CD4-positive, alpha-beta T cell treated with Interleukin-17A for 4 hours (primary cell): ENCODE results near the gene URI1.
"Not testable (repeated sequence)": the region's sequence is repeated elsewhere in the genome, so short reads cannot be mapped to it uniquely, and the experiment has no call there.

ENCODE experiments used
- DNase-seq: peaks from one replicate; pipeline ENCODE4 v3.0.0-alpha.2; 2020; ENCODE audit warnings: mixed read lengths

The URI1 gene

GRCh38 chr19:29943615-29944014, 1.6 kb downstream of the URI1 start:
- DNase-seq = no peak

- no peak for DNase-seq
Measured at GRCh38 chr19:29944390-29945012, 2.5 kb downstream of the URI1 start.

DNA sequence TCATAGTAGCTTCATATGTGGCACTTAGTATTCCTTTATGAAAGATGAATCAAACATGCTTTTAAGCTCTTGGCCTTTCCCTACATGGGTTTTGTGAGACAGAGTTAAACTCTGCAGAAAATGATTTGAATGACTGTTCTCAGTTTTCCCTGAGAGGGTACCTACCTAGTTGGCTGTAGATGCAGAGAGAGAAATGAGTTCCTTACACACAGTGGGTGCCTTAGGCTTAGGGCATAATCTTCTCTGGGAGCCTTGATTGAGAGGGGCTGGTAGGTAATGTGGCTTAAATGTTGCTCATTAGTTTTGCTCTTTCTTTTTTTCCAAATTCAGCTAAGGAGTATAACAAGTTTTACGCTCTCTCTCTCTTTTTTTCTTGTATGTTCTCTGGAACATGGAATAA, 3.0 kb downstream of the URI1 start:
- DNase-seq = no peak

GRCh38 chr19:29945433-29945832, 3.4 kb downstream of the URI1 start:
- DNase-seq = no peak

- DNase-seq = no peak
Measured at GRCh38 chr19:29946645-29947044, 4.6 kb downstream of the URI1 start.

DNA sequence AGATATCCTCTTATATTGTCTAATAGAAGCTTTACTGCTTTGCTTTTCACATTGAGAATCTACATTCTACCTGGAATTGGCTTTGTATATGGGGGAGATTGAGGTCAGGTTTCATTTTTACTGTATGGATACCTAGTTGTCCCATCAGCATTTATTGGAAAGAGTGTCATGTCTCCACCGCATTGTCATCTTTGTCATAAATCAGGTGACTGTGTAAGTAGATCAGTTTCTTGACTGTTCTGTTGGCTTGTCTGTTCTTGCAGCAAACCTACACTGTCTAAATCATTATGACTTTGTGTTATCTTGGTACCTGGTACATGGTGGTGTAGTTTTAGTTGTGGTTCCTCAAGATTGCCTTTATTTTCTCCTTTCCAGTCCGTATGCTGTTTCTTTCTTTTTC, 5.8 kb downstream of the URI1 start:
- no peak for DNase-seq

DNA sequence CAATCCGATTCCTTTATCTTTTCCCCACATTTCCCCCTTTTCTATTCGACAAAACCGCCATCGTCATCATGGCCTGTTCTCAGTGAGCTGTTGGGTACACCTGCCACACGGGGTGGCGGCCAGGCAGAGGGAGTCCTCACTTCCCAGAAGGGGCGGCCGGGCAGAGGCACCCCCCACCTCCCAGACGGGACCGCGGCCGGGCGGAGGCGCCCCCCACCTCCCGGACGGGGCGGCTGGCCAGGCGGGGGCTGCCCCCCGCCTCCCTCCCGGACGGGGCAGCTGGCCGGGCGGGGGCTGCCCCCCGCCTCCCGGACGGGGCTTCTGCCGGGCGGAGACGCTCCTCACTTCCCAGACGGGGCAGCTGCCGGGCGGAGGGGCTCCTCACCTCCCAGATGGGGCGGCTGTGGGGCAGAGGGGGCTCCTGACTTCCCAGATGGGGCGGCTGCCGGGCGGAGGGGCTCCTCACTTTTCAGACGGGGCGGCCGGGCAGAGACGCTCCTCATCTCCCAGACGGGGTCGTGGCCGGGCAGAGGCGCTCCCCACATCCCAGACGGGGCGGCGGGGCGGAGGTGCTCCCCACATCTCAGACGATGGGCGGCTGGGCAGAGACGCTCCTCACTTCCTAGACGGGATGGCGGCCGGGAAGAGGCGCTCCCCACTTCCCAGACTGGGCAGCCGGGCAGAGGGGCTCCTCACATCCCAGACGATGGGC, 6.9 kb downstream of the URI1 start:
- DNase-seq = not testable (repeated sequence)

DNA sequence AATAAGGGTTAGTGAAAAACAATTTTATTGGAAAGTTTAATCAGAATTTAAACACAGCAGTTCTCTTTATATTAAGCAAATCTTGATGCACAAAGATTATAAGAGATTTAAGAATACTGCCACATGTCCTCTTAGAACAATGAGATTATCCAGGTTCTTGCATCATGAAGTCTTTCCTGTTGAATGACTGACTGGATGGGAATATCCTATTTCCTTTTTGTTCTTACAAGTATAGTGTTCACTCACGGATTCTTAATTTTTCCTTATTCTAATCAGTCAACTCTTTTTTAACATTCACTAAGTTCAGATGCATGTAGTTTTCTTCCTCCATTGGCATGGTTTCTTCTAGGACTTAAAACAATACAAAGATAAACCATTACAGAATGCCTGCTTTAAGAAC, 10.1 kb downstream of the URI1 start:
- DNase-seq = no peak

DNA sequence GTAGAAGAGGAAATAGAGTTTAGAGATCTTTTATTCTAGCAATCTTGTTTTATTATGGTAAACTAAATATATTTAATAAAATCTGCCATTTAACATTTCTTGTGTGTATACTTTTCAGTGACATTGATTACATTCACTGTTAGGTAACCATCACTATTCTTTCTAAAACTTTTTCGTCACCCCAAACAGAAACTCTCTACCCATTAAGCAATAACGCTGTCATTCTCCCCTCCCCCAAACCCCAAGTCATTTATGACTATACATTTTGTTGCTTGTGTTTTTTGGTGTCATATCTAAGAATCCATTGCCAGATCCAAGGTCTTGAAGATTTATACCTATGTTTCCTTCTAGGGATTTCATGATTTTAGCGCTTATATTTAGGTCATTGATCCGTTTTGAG, 10.6 kb downstream of the URI1 start:
- no peak for DNase-seq

DNA sequence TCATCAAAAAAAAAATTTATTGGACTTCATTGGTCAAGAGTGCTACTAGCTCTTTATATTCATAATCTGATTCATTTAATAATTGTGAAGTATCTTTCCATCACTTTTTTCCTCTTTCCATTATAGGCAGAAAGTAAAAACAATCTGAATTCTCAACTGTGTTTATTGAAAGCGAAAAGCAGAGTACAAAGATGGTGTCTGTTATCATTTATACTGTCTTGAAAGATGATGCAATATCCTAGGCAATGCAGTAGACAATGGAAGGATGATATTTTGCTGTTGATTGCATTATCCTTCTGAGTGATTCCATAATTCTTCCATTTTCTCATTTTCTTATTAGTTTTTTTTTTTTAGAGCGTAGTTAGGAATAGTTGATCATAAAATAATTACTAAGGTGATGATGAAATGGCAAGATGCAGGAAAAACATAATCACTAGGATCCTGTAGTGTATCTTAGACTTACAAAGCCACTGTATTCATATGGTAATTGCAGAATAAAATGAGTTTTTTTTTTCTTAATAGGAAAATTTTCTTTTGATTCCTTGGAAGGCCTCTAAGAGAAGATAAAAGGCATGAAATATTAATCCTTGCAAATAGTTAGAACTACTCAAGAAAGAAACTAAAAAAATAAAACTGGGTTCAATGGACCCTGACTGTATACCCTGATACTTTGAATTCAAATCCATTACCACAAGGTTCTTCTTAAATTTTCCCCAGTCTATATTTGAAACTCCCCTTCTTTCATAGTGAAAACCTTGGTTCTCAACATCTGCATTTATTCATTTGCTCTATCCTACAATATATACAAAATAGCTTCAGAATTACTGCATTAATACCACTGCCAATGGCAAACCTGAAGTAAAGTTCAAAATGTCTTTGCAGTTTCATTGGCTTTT, 11.6 kb downstream of the URI1 start:
- no peak for DNase-seq

DNA sequence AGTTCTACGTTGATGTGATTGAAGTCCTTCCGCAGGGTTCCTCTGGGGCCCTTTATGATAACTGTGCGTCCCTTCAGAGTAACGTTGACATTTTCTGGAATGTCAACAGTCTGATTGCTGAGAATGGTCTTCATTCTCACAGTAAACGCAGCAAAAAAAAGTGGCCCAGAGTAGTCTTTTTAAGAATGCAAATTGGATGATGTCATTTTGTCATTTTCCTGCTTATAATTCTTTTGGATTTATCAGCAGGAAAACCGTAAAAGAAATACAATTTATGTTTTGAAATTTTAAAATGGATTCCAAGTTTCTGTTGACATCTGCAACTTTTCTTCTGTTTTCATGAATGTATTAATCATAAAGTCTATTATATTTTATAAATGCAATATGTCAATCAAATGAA, 14.8 kb downstream of the URI1 start:
- no peak for DNase-seq

DNA sequence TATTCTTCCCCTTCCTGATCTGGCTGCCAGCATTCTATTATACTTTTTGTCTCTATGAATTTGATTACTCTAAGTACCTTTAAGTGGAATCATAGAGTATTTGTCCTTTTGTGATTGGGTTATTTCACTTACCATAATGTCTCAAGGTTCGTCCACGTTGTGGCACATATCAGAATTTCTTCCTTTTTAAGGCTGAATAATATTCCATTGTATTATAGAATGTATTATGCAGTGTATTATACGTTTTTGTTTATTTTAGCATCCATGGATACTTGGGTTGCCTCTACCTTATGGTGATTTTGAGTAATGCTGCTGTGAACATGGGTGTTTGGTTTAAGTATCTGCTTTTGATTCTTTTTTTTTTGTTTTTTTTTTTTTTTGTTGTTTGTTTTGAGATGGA, 19.3 kb downstream of the URI1 start:
- no peak for DNase-seq

DNA sequence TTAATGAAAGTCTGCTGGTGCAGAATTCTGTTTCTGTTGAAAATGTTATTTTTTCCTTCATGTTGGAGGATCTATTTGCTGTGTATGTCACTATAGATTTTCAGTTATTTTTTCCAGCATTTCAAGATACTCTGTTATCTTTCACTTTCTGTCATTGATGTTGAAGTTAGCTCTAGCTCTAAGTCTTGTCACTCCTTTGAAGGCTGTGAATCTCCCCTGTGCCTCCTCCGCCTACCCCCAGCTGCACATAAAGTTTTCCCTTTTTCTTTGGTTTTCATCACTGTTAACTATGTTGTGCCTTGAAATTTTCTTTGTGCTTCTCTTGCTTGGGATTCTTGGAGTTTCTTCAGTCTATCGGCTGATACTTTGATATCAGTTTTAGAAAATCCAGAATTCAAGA, 20.8 kb downstream of the URI1 start:
- no peak for DNase-seq

DNA sequence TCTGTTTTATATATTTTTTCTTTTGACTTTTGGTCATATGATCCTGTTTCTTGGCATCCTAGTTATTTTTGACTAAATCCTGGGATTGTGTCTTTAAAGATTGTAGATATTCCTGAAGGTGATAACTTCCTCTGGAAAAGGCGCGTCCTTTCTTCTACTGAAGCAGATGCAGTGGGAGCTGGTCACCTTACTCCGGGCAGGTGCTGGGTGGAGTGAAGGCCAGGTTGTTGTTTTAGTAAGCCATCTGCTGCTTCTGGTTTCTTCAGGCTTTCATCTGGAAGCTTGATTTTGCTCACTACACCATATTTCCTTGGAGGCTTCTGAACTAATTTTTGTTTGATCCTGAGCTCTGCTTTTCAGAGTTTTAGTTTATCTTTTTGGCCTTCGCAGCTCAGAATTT, 21.5 kb downstream of the URI1 start:
- no peak for DNase-seq

DNA sequence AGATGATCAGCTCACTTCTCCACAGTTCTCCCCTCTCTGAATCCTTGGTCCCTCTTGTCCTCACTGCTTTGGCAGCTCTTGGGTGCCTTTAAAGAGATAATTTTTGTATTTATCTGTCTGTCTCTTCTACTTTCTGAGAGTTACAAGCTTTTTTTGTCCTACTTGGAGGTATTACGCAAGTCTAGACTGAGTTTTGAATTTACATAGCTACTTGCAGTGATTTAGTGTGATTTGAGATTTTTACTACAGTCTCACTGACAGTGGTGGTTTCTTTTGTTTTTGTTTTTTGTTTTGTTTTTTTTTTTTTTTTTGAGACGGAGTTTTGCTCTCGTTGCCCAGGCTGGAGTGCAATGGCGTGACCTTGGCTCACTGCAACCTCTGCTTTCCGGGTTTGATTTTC, 22.1 kb downstream of the URI1 start:
- DNase-seq = no peak

DNA sequence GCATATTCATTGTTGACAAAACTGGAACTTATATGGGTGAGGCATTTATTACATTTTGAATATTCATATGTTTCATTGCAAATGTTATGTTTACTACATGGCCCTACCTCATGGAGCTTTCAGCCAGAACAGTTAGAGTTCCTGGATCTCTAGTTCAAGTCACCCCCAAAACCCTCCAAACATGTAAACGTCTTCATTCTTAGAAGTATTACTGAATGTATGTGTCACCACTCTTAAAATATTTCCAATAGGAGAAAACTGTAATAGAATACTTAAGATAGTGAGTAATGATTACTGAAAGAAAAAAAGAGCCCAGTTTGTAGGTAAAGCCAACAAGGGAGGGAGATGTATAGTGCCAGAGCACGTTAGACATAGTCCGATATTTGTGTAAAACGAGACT, 23.5 kb downstream of the URI1 start:
- no peak for DNase-seq

DNA sequence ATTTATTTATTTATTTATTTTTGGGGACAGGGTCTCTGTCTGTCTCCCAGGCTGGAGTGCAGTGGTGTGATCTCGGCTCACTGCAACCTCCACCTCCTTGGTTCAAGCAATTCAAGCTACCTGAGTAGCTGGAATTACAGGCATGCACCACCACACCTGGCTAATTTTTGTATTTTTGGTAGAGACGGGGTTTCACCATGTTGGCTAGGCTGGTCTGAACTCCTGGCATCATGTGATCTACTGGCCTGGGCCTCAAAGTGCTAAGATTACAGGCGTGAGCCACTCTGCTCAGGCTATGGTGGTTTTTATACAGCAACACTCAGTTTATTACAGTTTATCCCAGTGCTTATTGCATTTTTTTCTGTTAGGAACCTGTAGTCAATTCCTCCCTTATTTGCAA, 24.1 kb downstream of the URI1 start:
- not testable (repeated sequence) for DNase-seq

- no peak for DNase-seq
Measured at GRCh38 chr19:29966588-29967249, 24.7 kb downstream of the URI1 start.

DNA sequence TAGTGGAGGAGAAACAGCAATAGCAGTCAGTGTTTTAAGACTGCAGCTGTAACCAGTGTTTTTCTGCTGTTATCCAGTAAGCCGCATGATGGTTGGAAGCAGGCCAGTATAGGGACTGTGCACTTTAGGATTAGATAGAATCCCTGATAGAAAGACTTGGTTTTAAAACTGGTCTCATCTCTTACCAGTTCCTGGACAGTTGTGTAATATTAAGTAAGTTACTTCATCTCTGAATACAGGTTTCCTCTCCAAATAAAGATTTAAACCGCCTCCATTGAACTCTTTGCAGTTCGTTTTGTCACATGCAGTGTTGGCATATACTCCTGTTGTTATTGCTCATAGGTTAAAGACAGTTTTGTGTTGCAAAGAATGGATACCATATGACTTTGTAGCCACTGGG, 25.6 kb downstream of the URI1 start:
- no peak for DNase-seq

DNA sequence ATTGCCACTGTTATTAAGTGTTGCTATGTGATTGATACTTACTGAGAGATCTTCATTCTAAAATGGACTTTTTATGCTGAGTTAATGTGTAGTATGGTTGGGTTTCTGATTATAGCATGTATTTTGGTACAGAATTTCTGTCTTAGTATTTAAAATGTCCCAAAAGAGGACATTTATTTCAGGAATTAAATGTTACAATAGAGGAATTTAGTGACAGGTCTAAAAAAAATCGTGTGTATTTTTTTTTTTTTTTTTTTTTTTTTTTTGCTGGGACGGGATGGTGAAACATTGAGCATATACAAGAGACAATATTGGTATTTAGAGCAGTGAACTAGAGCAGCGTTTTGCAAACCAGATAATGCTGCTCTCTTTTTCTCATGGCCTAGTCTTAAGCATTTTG, 27.9 kb downstream of the URI1 start:
- DNase-seq = no peak

- no peak for DNase-seq
Measured at GRCh38 chr19:29971002-29971401, 29.0 kb downstream of the URI1 start.

DNA sequence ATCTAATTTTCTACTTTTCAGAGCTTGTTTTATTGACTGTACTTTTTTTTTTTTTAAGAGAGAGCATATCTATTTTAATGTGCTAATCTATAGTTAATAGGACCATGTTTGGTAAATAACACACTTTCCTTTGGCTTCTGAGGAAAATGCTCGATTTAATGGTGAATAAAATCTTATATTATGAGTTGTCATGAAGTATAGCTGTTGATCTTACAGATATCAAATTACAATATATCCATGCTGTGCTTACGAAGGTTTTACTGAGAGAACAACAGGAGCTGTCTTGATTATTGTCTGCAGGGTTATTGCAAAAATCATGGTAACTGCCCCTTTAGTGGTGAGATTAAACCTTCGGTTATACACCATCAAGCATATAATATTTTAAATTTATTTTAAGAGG, 29.6 kb downstream of the URI1 start:
- DNase-seq = no peak

- DNase-seq = no peak
Measured at GRCh38 chr19:29974701-29975100, 32.7 kb downstream of the URI1 start.
